Hepatocyte (in vitro differentiated cells): ENCODE measurements around the gene MEI4.

ENCODE experiments used
- CTCF ChIP-seq: fragments of 200-600 bp; sonication (generic); IDR thresholded peaks from 2 replicates; pipeline ENCODE4 v1.5.1; 2016; ENCODE audit warnings: antibody characterized with exemption, mild to moderate bottlenecking; ENCODE audit not compliant: poor library complexity
- EZH2 ChIP-seq: fragments of 200-600 bp; sonication (generic); IDR thresholded peaks from 2 replicates; pipeline ENCODE4 v1.6.1; 2016; ENCODE audit warnings: antibody characterized with exemption, mild to moderate bottlenecking, borderline replicate concordance
- EZH2phosphoT487 ChIP-seq: fragments of 200-600 bp; sonication (generic); IDR thresholded peaks from one replicate; pipeline ENCODE4 v1.6.1; 2018; ENCODE audit warnings: antibody characterized with exemption, mild to moderate bottlenecking, low read depth, moderate library complexity; ENCODE audit not compliant: unreplicated experiment, severe bottlenecking

GRCh38 chr6:77633993-77634715 lies 18.7 kb upstream of the MEI4 start:
- TF ChIP-seq CTCF (no peak), EZH2phosphoT487 (no peak), EZH2 (no peak)
